Heart left ventricle (tissue), 16 donors: Measurements from ENCODE around the gene DNAAF3. TPM values are rescaled to one million over a fixed set of nuclear protein-coding genes. Genes with fewer than 3 reads are reported as not detected.

Experiments used
- ATAC-seq, 4 donors: fragments of 200-7000 bp; cut with Tn5 transposase; one replicate each; pipeline ENCODE4 v1.9.1; 2020 to 2022; ENCODE audit warnings: moderate library complexity in 4 of 4, mild to moderate bottlenecking in 3 of 4, moderate number of reproducible peaks in 1 of 4
- DNase-seq, 5 donors: peaks; one replicate each; pipeline ENCODE4 v3.0.0-alpha.2; 2020
- H3K27ac ChIP-seq, 12 donors: fragments of 200-600 bp; sonication (generic) in 4 of 12; one replicate each; pipeline versions ENCODE4 v1.5.0 to v1.8.0; 2016 to 2022; ENCODE audit warnings: mild to moderate bottlenecking in 2 of 12
- H3K27me3 ChIP-seq, 9 donors: fragments of 200-600 bp; sonication (generic) in 2 of 9; one replicate each; pipeline versions ENCODE4 v1.5.1 to v1.8.0; 2016 to 2022; ENCODE audit warnings: mild to moderate bottlenecking in 3 of 9
- H3K36me3 ChIP-seq, 9 donors: fragments of 200-600 bp; sonication (generic) in 2 of 9; one replicate each; pipeline versions ENCODE4 v1.5.0 to v1.8.0; 2018 to 2022; ENCODE audit warnings: mild to moderate bottlenecking in 2 of 9
- H3K4me1 ChIP-seq, 12 donors: fragments of 200-600 bp; sonication (generic) in 4 of 12; one replicate each; pipeline versions ENCODE4 v1.5.0 to v1.8.0; 2016 to 2022; ENCODE audit warnings: mild to moderate bottlenecking in 3 of 12
- H3K4me3 ChIP-seq, 12 donors: fragments of 200-600 bp; sonication (generic) in 4 of 12; one replicate each; pipeline versions ENCODE4 v1.5.0 to v1.8.0; 2017 to 2022; ENCODE audit warnings: mild to moderate bottlenecking in 9 of 12, moderate library complexity in 4 of 12
- H3K9me3 ChIP-seq, 12 donors: fragments of 200-600 bp; sonication (generic) in 4 of 12; one replicate each; pipeline versions ENCODE4 v1.5.0 to v1.8.0; 2016 to 2022; ENCODE audit warnings: mild to moderate bottlenecking in 1 of 12
- POLR2A ChIP-seq, 2 donors: fragments of 450-650 bp; IDR thresholded peaks; one replicate each; pipeline ENCODE4 v1.6.1; 2017; ENCODE audit warnings: antibody characterized with exemption in 2 of 2, mild to moderate bottlenecking in 2 of 2, moderate library complexity in 2 of 2
- WGBS, 4 donors: extraction: QIAGEN DNeasy Blood & Tissue Kit in 2 of 4; methylation state at CpG; one replicate each; pipeline versions ENCODE4 v1.1.5 to v1.1.7; 2013 to 2018; 5-methylcytosine and 5-hydroxymethylcytosine counted together
- intact Hi-C, 10 donors: fragments of 100-400 bp; cut with DNase I; formaldehyde crosslinking; loops; one replicate each; pipeline versions ENCODE4 v1.11.1 to v1.14.2; 2022
- long read RNA-seq, 3 donors: library from polyadenylated mRNA; unstranded; transcript quantifications; one replicate each; pipeline ENCODE4 v2.0.0, GENCODE V29; 2020 to 2021
- polyA plus RNA-seq, 2 donors: library from polyadenylated mRNA; stranded (reverse); fragments of 200-250 nt; gene quantifications; one replicate each; pipeline ENCODE4 v1.2.3, GENCODE V29; 2013
- total RNA-seq, 9 donors: library from RNA; depleted of rRNA in 2 of 9; stranded (reverse); fragments of >200 nt in 2 of 9; fragmentation: NEBNext Ultra II Directional in 3 of 9; extraction: Animal tissue kit (Norgen Biotek cat#: 25700) in 3 of 9; gene quantifications; one replicate each; pipeline versions ENCODE4 v1.1.0 to v1.2.4, GENCODE V29; 2016 to 2023
- TF ChIP-seq, protein P1 (sequence below), 12 donors: fragments of 200-600 bp; sonication (generic) in 4 of 12; IDR thresholded peaks; one replicate each; pipeline versions ENCODE4 v1.5.0 to v1.8.0; 2018 to 2022; ENCODE audit warnings: antibody characterized with exemption in 12 of 12, mild to moderate bottlenecking in 5 of 12
- donor health status: ischemic (EF 13 %, LVEDD 7.1; RV severe dilation, severe dysfunction).
- donor health status: healthy with polysubstance abuse.
- donor health status: DM: no; HTN: yes; CAD: no.
- donor health status: DM: no; HTN: no; CAD: no.
- donor health status: ischemic (EF 25% LVEDD 6.9; RV normal size, moderate dysfunction).
- donor health status: ischemic (EF 25% LVEDD 5.7; RV mildly dilated, moderate dysfunction).
- donor health status: healthy.
- donor health status: DM: yes; HTN: yes; CAD: no.
- donor health status: ischemic (EF 35%, LVEDD 5.7; RV mildly dilated, moderate dysfunction).
- donor health status: nonischemic (EF 11% LVEDD 7.7; RV severe dilation, severe dysfunction).
- donor health status: DM: yes; HTN: yes; CAD: no.
- donor health status: PGD.
- donor health status: ischemic (EF 29% LVEDD 5.4; RV normal size, mild dysfunction).
- donor health status: nonischemic (EF 23%, LVEDD 6.1; RV moderate dilation, normal function).

Gene DNAAF3
- total RNA-seq: 1 to 10 TPM in 7 of 9 donors, under 1 TPM in 2; 0.56 to 5.7 (median 2.1) TPM
- 1 to 10 TPM; 1.8 to 4.4 TPM for polyA plus RNA-seq
- long read RNA-seq, donor 1, partial matches to known transcripts: 2 of 15 reads
- long read RNA-seq, donor 1, other reads (novel, unspliced or antisense): 13 of 15 reads
- long read RNA-seq, donor 2, partial matches to known transcripts: 0 of 22 reads
- long read RNA-seq, donor 2, other reads (novel, unspliced or antisense): 22 of 22 reads
- long read RNA-seq, donor 3, partial matches to known transcripts: 0 of 16 reads
- long read RNA-seq, donor 3, other reads (novel, unspliced or antisense): 16 of 16 reads

DNA sequence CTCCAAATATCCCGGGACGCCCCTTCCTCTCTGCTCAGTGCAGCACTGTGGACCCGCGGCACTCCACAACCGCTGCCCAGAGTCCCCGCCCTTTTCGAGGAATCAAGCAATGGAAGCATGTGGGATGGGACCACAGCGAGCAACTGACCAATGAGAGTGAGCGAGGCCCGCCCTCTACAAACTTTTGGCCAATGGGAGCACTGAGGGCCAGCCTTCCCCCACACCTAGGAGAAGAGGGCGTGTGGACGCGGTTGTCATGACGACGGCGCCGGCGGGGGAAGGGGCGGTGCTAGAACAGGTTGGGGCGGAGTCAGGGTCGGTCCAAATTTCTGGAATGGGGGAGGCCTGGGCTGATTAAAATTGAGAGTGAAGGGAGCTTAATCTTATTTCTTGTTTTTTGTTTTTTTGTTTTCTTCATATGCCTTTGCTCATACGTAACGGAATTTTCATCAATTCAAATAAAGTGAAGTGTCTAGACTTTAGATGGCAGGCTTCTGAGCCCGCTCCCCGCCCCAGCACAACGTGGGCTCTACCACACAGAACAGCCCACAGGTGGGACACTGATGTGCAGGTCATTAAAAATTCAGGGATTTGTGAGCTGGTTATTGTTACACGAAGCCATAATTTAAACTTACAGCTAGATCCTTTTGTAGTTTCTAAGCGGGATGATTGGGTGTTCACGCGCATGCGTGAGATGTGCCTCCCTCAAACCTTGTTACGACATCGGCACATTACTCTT lies at the start of gene DNAAF3:
DNAAF3 (minus strand) TSS at position 84 of the 739 bp plus-strand sequence. CDS start 200 bp downstream, outside the sequence.
- peak within 1 kb of the TSS in 11 of 12 donors; percentile 16 to 59 (median 46) for H3K4me3 ChIP-seq
- TF ChIP-seq, protein P1, sequence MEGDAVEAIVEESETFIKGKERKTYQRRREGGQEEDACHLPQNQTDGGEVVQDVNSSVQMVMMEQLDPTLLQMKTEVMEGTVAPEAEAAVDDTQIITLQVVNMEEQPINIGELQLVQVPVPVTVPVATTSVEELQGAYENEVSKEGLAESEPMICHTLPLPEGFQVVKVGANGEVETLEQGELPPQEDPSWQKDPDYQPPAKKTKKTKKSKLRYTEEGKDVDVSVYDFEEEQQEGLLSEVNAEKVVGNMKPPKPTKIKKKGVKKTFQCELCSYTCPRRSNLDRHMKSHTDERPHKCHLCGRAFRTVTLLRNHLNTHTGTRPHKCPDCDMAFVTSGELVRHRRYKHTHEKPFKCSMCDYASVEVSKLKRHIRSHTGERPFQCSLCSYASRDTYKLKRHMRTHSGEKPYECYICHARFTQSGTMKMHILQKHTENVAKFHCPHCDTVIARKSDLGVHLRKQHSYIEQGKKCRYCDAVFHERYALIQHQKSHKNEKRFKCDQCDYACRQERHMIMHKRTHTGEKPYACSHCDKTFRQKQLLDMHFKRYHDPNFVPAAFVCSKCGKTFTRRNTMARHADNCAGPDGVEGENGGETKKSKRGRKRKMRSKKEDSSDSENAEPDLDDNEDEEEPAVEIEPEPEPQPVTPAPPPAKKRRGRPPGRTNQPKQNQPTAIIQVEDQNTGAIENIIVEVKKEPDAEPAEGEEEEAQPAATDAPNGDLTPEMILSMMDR (IDR thresholded peaks at IDR 0.05): no peak
- TF ChIP-seq POLR2A (IDR thresholded peaks at IDR 0.05): peak in 1 of 2 donors; percentile 18
- ATAC-seq: peak; percentile 98 to 99 (median 98)
- no peaks in the 10 kb centered on the region for H3K9me3 ChIP-seq
- WGBS, 4 donors: 1 to 5% (median 2%) methylated on average over 32 to 33 of the region's 33 CpGs
- peaks cover 0 to 23% (median 0%) of the 10 kb centered on the region in 9 donors for H3K36me3 ChIP-seq
- intact Hi-C loops: no loop called here
- DNase-seq: peak; percentile 93 to 97 (median 94)
- peak within 1 kb of the TSS in 3 of 12 donors; percentile 5 to 24 (median 22) for H3K27ac ChIP-seq
- peaks cover 7 to 85% (median 48%) of the 10 kb centered on the region in 9 donors for H3K27me3 ChIP-seq
- peaks cover 0 to 19% (median 7%) of the 10 kb centered on the region in 12 donors for H3K4me1 ChIP-seq

DNA sequence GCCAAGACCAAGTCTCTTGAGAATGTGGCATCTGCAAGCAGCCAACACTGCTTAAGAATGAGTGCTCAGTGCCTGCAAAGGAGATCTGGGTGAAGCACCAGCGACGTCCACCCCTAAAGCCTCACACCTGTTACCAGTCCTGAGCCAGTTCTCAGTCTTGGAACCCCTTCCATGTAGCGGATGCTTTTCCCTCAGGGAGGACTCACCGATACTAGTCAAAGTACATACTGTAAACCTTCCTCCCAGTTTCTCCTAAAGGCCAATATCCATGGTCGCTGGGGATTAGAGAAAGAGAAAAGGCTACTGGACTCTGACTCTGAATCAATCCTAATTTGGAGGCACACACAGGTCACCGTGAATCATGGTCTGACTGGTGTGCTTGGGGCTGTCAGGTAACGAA lies 47.1 kb upstream of the DNAAF3 start:
- H3K27me3 ChIP-seq: no peaks in the 10 kb centered on the region
- peaks cover 0 to 27% (median 12%) of the 10 kb centered on the region in 12 donors for H3K4me1 ChIP-seq
- DNase-seq: no peak
- H3K36me3 ChIP-seq: no peaks in the 10 kb centered on the region
- no peak overlapping the region for H3K27ac ChIP-seq
- intact Hi-C loops: loop anchor here in 1 of 10 donors (5.0 kb wide), 1 partner anchor 44 kb away; the partner anchor contains the start of gene PPP6R1
- H3K4me3 ChIP-seq: no peak overlapping the region
- TF ChIP-seq, protein P1 (IDR thresholded peaks at IDR 0.05): no peak
- TF ChIP-seq POLR2A (IDR thresholded peaks at IDR 0.05): no peak
- ATAC-seq: no peak
- peaks cover 0 to 8% (median 4%) of the 10 kb centered on the region in 12 donors for H3K9me3 ChIP-seq
- 77 to 84% (median 81%) methylated on average over 6 to 7 of the region's 7 CpGs for WGBS, 4 donors

DNA sequence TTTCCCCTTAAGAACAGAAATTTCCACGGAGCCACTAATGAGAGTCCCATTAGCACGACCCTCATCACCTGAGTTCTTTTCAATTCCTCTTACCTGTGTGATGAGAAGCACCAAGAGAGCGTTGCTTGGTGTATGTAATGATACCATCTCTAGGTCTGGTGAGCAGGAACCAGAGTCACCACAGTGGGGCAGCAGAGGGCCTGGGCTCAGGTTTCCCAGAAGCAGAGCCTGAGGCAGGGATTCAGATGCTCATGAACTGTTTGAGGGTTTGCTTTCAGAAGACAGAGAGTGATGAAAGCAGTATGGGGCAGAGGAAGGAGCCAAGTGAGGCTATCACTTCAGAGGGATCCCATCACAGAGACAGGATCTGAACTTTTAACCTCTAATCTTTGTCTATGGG lies 46.0 kb upstream of the DNAAF3 start:
- H3K9me3 ChIP-seq: peaks cover 0 to 8% (median 4%) of the 10 kb centered on the region in 12 donors
- intact Hi-C loops: loop anchor here in 1 of 10 donors (5.0 kb wide), 1 partner anchor 45 kb away; the partner anchor contains the start of gene PPP6R1
- no peak overlapping the region for H3K27ac ChIP-seq
- H3K4me3 ChIP-seq: no peak overlapping the region
- no peak for DNase-seq
- H3K36me3 ChIP-seq: no peaks in the 10 kb centered on the region
- no peaks in the 10 kb centered on the region for H3K27me3 ChIP-seq
- peaks cover 0 to 25% (median 12%) of the 10 kb centered on the region in 12 donors for H3K4me1 ChIP-seq
- no peak for ATAC-seq
- TF ChIP-seq POLR2A (IDR thresholded peaks at IDR 0.05): no peak
- TF ChIP-seq, protein P1 (IDR thresholded peaks at IDR 0.05): peak in 2 of 12 donors; percentile 26 to 30
- 81 to 93% (median 85%) methylated on average over 3 of the region's 3 CpGs for WGBS, 4 donors
